Peyer's patch (tissue), 4 donors: Measurements from ENCODE around the gene YBX2.
"Not testable (repeated sequence)": the region's sequence is repeated elsewhere in the genome, so short reads cannot be mapped to it uniquely, and the experiment has no call there.

ENCODE experiments used
- POLR2A ChIP-seq, 2 donors: fragments of 450-650 bp; IDR thresholded peaks; one replicate each; pipeline ENCODE4 v1.5.1; 2017; ENCODE audit warnings: antibody characterized with exemption in 2 of 2, mild to moderate bottlenecking in 2 of 2, moderate library complexity in 2 of 2
- TF ChIP-seq, protein P1 (sequence below), 6 experiments: fragments of 450-650 bp in 4 of 6; fragments of 200-600 bp in 2 of 6; sonication (generic) in 1 of 6; IDR thresholded peaks; one replicate each; pipeline ENCODE4 v1.5.1; 2017 to 2019; ENCODE audit warnings: antibody characterized with exemption in 6 of 6, mild to moderate bottlenecking in 3 of 6, moderate library complexity in 1 of 6

- TF ChIP-seq, protein P1, sequence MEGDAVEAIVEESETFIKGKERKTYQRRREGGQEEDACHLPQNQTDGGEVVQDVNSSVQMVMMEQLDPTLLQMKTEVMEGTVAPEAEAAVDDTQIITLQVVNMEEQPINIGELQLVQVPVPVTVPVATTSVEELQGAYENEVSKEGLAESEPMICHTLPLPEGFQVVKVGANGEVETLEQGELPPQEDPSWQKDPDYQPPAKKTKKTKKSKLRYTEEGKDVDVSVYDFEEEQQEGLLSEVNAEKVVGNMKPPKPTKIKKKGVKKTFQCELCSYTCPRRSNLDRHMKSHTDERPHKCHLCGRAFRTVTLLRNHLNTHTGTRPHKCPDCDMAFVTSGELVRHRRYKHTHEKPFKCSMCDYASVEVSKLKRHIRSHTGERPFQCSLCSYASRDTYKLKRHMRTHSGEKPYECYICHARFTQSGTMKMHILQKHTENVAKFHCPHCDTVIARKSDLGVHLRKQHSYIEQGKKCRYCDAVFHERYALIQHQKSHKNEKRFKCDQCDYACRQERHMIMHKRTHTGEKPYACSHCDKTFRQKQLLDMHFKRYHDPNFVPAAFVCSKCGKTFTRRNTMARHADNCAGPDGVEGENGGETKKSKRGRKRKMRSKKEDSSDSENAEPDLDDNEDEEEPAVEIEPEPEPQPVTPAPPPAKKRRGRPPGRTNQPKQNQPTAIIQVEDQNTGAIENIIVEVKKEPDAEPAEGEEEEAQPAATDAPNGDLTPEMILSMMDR (IDR thresholded peaks at IDR 0.05): not testable (repeated sequence)
- not testable (repeated sequence) for TF ChIP-seq POLR2A (IDR thresholded peaks at IDR 0.05)
These were observed 43.2 kb upstream of the YBX2 start for GRCh38 chr17:7337600-7337999.
